Lung microvascular endothelial cell (primary cell): ENCODE measurements around the gene VWCE. TPM values are rescaled to one million over a fixed set of nuclear protein-coding genes. Genes with fewer than 3 reads are reported as not detected.
A peak's percentile ranks its signal among the peaks of the same experiment; 100 is the strongest.

ENCODE experiments used
- DNase-seq, 2 donors: peaks; one replicate each; pipeline versions ENCODE4 v3.0.0 to v3.0.0-alpha.2; 2010; ENCODE audit warnings: low read depth in 2 of 2
- total RNA-seq: library from RNA; depleted of rRNA; stranded (reverse); fragments of >200 nt; gene quantifications from 2 replicates; pipeline ENCODE4 v1.2.1, GENCODE V29; 2014

Gene VWCE
- total RNA-seq, 1 donor from 2014 or later = 0.60 TPM

- peak; percentile 58 to 81 for DNase-seq
These were observed 13.4 kb downstream of the VWCE start for GRCh38 chr11:61281581-61282250.

GRCh38 chr11:61280883-61281580, 14.1 kb downstream of the VWCE start:
- no peak for DNase-seq

- no peak for DNase-seq
These were observed 15.0 kb downstream of the VWCE start for GRCh38 chr11:61279934-61280659.

- no peak for DNase-seq
These were observed 17.1 kb downstream of the VWCE start for GRCh38 chr11:61278001-61278470.

- DNase-seq = no peak
These were observed 17.7 kb downstream of the VWCE start for GRCh38 chr11:61277186-61278000.

- DNase-seq = no peak
These were observed 19.9 kb downstream of the VWCE start for GRCh38 chr11:61275191-61275590.

GRCh38 chr11:61274084-61274483, 21.0 kb downstream of the VWCE start:
- no peak for DNase-seq

- DNase-seq = no peak
These were observed 21.7 kb downstream of the VWCE start for GRCh38 chr11:61273178-61274078.

- no peak for DNase-seq
These were observed 22.4 kb downstream of the VWCE start for GRCh38 chr11:61272731-61273130.

GRCh38 chr11:61270354-61271076, 24.6 kb downstream of the VWCE start:
- peak in 1 of 2 donors; percentile 48 for DNase-seq

- DNase-seq = no peak
These were observed 26.4 kb downstream of the VWCE start for GRCh38 chr11:61268588-61269250.

- DNase-seq = no peak
These were observed 27.7 kb downstream of the VWCE start for GRCh38 chr11:61267437-61267841.

GRCh38 chr11:61266602-61267001, 28.5 kb downstream of the VWCE start:
- DNase-seq = no peak

GRCh38 chr11:61265357-61265756, 29.8 kb downstream of the VWCE start:
- DNase-seq = no peak

- DNase-seq = no peak
These were observed 30.3 kb downstream of the VWCE start for GRCh38 chr11:61264795-61265194.

GRCh38 chr11:61264371-61264770, 30.7 kb downstream of the VWCE start:
- DNase-seq = no peak

- DNase-seq = no peak
These were observed 35.8 kb downstream of the VWCE start for GRCh38 chr11:61259363-61259762.

GRCh38 chr11:61258546-61258945, 36.6 kb downstream of the VWCE start:
- DNase-seq = no peak
